HepG2 (cell line): Measurements from ENCODE around the gene C19orf73. TPM values are rescaled to one million over a fixed set of nuclear protein-coding genes. Genes with fewer than 3 reads are reported as not detected.

Experiments
- ATAC-seq: fragments of 200-7000 bp; cut with Tn5 transposase; 3 replicates; pipeline ENCODE4 v1.9.1; 2020; ENCODE audit warnings: mild to moderate bottlenecking, moderate library complexity
- BruUV-seq: library from RNA; stranded (reverse); fragments of 400-500 nt; replicated peaks from 2 replicates; lab custom pipeline; 2021; lab: Mats Ljungman, UMichigan
- CTCF ChIA-PET: fragments of 300-600 bp; formaldehyde crosslinking; extraction: SDS; loops from one replicate; lab custom pipeline; 2021; ENCODE audit warnings: low total read pairs, inconsistent platforms, low intra/inter-chr PET ratio; lab: Yijun Ruan, JAX
- POLR2A ChIA-PET: fragments of 350-600 bp; sonication (Branson Sonifier 250); formaldehyde crosslinking; loops from one replicate; lab custom pipeline; 2020; ENCODE audit warnings: antibody characterized with exemption, inconsistent platforms; lab: Yijun Ruan, JAX
- DNase-seq: peaks from one replicate; pipeline ENCODE4 v3.0.0-alpha.2; 2015; ENCODE audit warnings: low spot score
- FAIRE-seq: peaks from 3 replicates; lab custom pipeline; 2011; peaks lifted over from hg19 to GRCh38; lab: Jason Lieb, UNC
- H2AFZ ChIP-seq: one replicate; pipeline ENCODE4 v1.6.1; 2011; ENCODE audit warnings: low read length, inconsistent platforms
- H3K27ac ChIP-seq: fragments of 300-600 bp; 3 replicates; pipeline ENCODE4 v1.8.0; 2011; ENCODE audit warnings: mixed run types, mild to moderate bottlenecking, mixed read lengths, low read length, inconsistent platforms; ENCODE audit not compliant: insufficient read depth; ENCODE audit errors: extremely low read length
- H3K27me3 ChIP-seq, 2 experiments: fragments of 200-600 bp in 1 of 2; 2 replicates in 1 of 2; 3 replicates in 1 of 2; pipeline versions ENCODE4 v1.6.0 to v1.8.0; 2011; ENCODE audit warnings: low read length in 2 of 2, mild to moderate bottlenecking in 2 of 2, moderate library complexity in 2 of 2, inconsistent platforms in 1 of 2; ENCODE audit not compliant: insufficient read depth in 2 of 2, control insufficient read depth in 1 of 2
- H3K36me3 ChIP-seq, 2 experiments: fragments of 200-600 bp in 1 of 2; replicated peaks in 1 of 2; 2 replicates in 1 of 2; 3 replicates in 1 of 2; pipeline versions ENCODE4 v1.5.1 to v1.8.0; 2011; ENCODE audit warnings: low read length in 2 of 2, inconsistent platforms in 1 of 2; ENCODE audit not compliant: insufficient read depth in 2 of 2, control insufficient read depth in 1 of 2
- H3K4me1 ChIP-seq: 2 replicates; pipeline ENCODE4 v1.5.1; 2012; ENCODE audit warnings: low read length, inconsistent platforms; ENCODE audit not compliant: insufficient read depth
- H3K4me2 ChIP-seq: 2 replicates; pipeline ENCODE4 v1.6.0; 2011; ENCODE audit warnings: low read depth, low read length, inconsistent platforms
- H3K4me3 ChIP-seq, 3 experiments: fragments of 200-600 bp in 1 of 3; sonication (generic), shearing (Covaris generic) in 1 of 3; replicated peaks in 1 of 3; 2 replicates each; pipeline ENCODE4 v1.5.1; 2011 to 2016; ENCODE audit warnings: low read length in 3 of 3, inconsistent platforms in 2 of 3, low read depth in 2 of 3, mild to moderate bottlenecking in 2 of 3, control low read depth in 1 of 3, mixed read lengths in 1 of 3; ENCODE audit not compliant: insufficient read depth in 1 of 3
- H3K79me2 ChIP-seq: one replicate; pipeline ENCODE4 v1.6.1; 2011; ENCODE audit warnings: low read length, inconsistent platforms; ENCODE audit not compliant: insufficient read depth
- H3K9ac ChIP-seq: 2 replicates; pipeline ENCODE4 v1.6.0; 2011; ENCODE audit warnings: mild to moderate bottlenecking, low read depth, low read length, inconsistent platforms; ENCODE audit not compliant: insufficient read depth
- H3K9me3 ChIP-seq: 2 replicates; pipeline ENCODE4 v1.5.1; 2012; ENCODE audit warnings: mild to moderate bottlenecking, low read length
- H4K20me1 ChIP-seq: 2 replicates; pipeline ENCODE4 v1.6.0; 2011; ENCODE audit warnings: inconsistent platforms, mild to moderate bottlenecking, low read length, moderate library complexity; ENCODE audit not compliant: insufficient read depth
- CBX1 ChIP-seq: IDR thresholded peaks from one replicate; pipeline ENCODE4 v1.6.1; 2016; ENCODE audit warnings: antibody characterized with exemption, low read depth
- CCAR2 ChIP-seq: fragments of 200-400 bp; formaldehyde crosslinking; optimal IDR thresholded peaks from 2 replicates; pipeline ENCODE3; 2018; ENCODE audit warnings: low read depth, mild to moderate bottlenecking, low read length, moderate library complexity
- CEBPZ ChIP-seq: IDR thresholded peaks from 2 replicates; pipeline ENCODE4 v1.6.1; 2012; ENCODE audit warnings: low read length, improper control_type of control experiment
- CREM ChIP-seq, 2 experiments: sonication (generic) in 1 of 2; formaldehyde crosslinking in 1 of 2; IDR thresholded peaks; 2 replicates each; pipeline versions ENCODE4 v1.4.0 to v1.6.1; 2016 to 2020; ENCODE audit warnings: antibody characterized with exemption in 1 of 2, mild to moderate bottlenecking in 1 of 2, missing genetic modification reagents in 1 of 2
- EHMT2 ChIP-seq: fragments of 200-600 bp; sonication (generic); IDR thresholded peaks from 2 replicates; pipeline ENCODE4 v1.7.0; 2017; ENCODE audit warnings: antibody characterized with exemption, low read depth, low read length, borderline replicate concordance
- JARID2 ChIP-seq: sonication (generic); formaldehyde crosslinking; IDR thresholded peaks from 2 replicates; pipeline ENCODE4 v1.8.1; 2023; ENCODE audit warnings: missing genetic modification reagents, inconsistent platforms; ENCODE audit not compliant: insufficient replicate concordance
- KLF12 ChIP-seq: sonication (generic); formaldehyde crosslinking; IDR thresholded peaks from 2 replicates; pipeline ENCODE4 v1.4.0; 2020; ENCODE audit warnings: missing genetic modification reagents, borderline replicate concordance
- MAFK ChIP-seq, 2 experiments: IDR thresholded peaks in 1 of 2; conservative IDR thresholded peaks in 1 of 2; 2 replicates each; pipeline ENCODE4 v1.6.1; 2011; ENCODE audit warnings: improper control_type of control experiment in 2 of 2, low read length in 2 of 2
- NFRKB ChIP-seq: fragments of 450-650 bp; IDR thresholded peaks from 2 replicates; pipeline ENCODE4 v1.6.1; 2017
- NR2F1 ChIP-seq, 2 experiments: fragments of 450-650 bp in 1 of 2; formaldehyde crosslinking in 1 of 2; IDR thresholded peaks; 2 replicates each; pipeline versions ENCODE4 v1.5.0 to v1.6.1; 2016 to 2020; ENCODE audit warnings: mild to moderate bottlenecking in 1 of 2, missing compliant biosample characterization in 1 of 2, missing genetic modification reagents in 1 of 2, moderate library complexity in 1 of 2
- TEAD3 ChIP-seq: optimal IDR thresholded peaks from 2 replicates; pipeline ENCODE3; 2016; ENCODE audit warnings: borderline replicate concordance
- ZBTB3 ChIP-seq: sonication (generic); formaldehyde crosslinking; IDR thresholded peaks from 2 replicates; pipeline ENCODE4 v1.4.0; 2020; ENCODE audit warnings: low read depth, mild to moderate bottlenecking, moderate library complexity, missing genetic modification reagents, borderline replicate concordance
- ZBTB42 ChIP-seq: sonication (generic); formaldehyde crosslinking; IDR thresholded peaks from 2 replicates; pipeline ENCODE4 v1.5.0; 2020; ENCODE audit warnings: mild to moderate bottlenecking, missing genetic modification reagents
- ZC3H13 ChIP-seq: sonication (generic); formaldehyde crosslinking; IDR thresholded peaks from 2 replicates; pipeline ENCODE4 v1.8.1; 2023; ENCODE audit warnings: mild to moderate bottlenecking, missing genetic modification reagents, moderate library complexity
- ZNF136 ChIP-seq: sonication (generic); formaldehyde crosslinking; IDR thresholded peaks from 2 replicates; pipeline ENCODE4 v1.8.1; 2022; ENCODE audit warnings: low read depth, mild to moderate bottlenecking, moderate library complexity, missing genetic modification reagents
- ZNF260 ChIP-seq: sonication (generic); formaldehyde crosslinking; IDR thresholded peaks from 2 replicates; pipeline ENCODE4 v1.4.0; 2020; ENCODE audit warnings: missing genetic modification reagents, low read depth, mild to moderate bottlenecking, borderline replicate concordance
- ZNF263 ChIP-seq: sonication (generic); formaldehyde crosslinking; IDR thresholded peaks from 2 replicates; pipeline ENCODE4 v1.4.0; 2020; ENCODE audit warnings: missing genetic modification reagents
- WGBS: methylation state at CpG from one replicate; pipeline ENCODE4 v1.1.6; 2017; ENCODE audit warnings: low lambda C conversion rate; 5-methylcytosine and 5-hydroxymethylcytosine counted together
- in situ Hi-C: cut with HindIII; loops from 2 replicates; pipeline ENCODE4 v1.10.0; 2017; ENCODE audit warnings: low pct_unique_long_range_greater_than_20kb; ENCODE audit not compliant: extremely low pct_ligation_motif_present
- intact Hi-C: fragments of 100-400 bp; cut with micrococcal nuclease; formaldehyde crosslinking; loops from one replicate; pipeline ENCODE4 v1.10.0; 2022; ENCODE audit not compliant: unreplicated experiment
- polyA plus RNA-seq, 8 experiments: library from polyadenylated mRNA; depleted of rRNA in 3 of 8; stranded (reverse) in 7 of 8; unstranded in 1 of 8; fragments of >200 nt; fragmentation: Illumina TruSeq in 4 of 8; extraction: Trizol in 4 of 8; gene quantifications; 2 replicates each; pipeline versions ENCODE4 v1.2.1 to v1.2.3, GENCODE V29; 2011 to 2016; ENCODE audit warnings: low read depth in 4 of 8, missing spikeins in 1 of 8, mixed read lengths in 1 of 8; ENCODE audit not compliant: insufficient read depth in 1 of 8
- total RNA-seq, 5 experiments: library from RNA; depleted of rRNA; stranded (reverse); fragments of >200 nt; fragmentation: Illumina TruSeq; extraction: Trizol; gene quantifications; 2 replicates each; pipeline ENCODE4 v1.2.3, GENCODE V29; 2016; ENCODE audit warnings: low read depth in 1 of 5

Gene C19orf73
- total and polyA plus RNA-seq, 2 of the 13 experiments (the other 11 are each of a cell fraction or from before 2014, with no cell fraction given), result 1.4 to 1.5 TPM

DNA sequence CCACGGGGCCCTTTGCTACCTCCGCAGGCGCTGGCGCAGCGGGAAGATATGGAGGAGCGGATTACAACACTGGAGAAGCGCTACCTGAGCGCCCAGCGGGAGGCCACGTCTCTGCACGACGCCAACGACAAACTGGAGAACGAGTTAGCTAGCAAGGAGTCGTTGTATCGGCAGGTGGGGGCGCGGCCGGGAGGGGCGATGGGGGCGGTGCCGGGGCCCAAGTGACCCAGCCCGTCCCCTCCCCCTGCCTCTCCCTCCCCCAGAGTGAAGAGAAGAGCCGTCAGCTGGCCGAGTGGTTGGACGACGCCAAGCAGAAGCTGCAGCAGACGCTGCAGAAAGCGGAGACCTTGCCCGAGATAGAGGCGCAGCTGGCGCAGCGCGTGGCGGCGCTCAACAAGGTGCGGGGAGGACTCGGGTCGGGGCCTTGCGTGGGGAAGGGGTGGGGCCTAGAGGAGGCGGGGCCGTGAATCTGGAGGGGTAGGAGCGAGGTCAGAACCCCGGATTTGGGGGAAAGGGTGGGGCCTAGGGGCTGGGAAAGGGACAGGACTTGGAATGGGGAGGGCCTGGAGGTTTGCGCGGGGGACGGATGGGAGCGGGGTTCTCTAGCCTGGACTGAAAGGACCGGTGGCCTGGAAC is 14.1 kb upstream of the C19orf73 start:
- BruUV-seq, result no TSS peak
- no peaks in the 10 kb centered on the region for H3K27me3 ChIP-seq
- H3K9ac ChIP-seq, result no peak overlapping the region
- peaks cover 13% of the 10 kb centered on the region for H3K4me1 ChIP-seq
- CTCF ChIA-PET, result no interaction called here
- H3K4me2 ChIP-seq, result no peak overlapping the region
- FAIRE-seq, result no peak
- POLR2A ChIA-PET, result no interaction called here
- H3K4me3 ChIP-seq, result no peak overlapping the region
- intact Hi-C loops, result no loop called here
- no peaks in the 10 kb centered on the region for H4K20me1 ChIP-seq
- in situ Hi-C loops, result no loop called here
- ATAC-seq, result no peak
- TF ChIP-seq EHMT2, result no peak
- no peak for TF ChIP-seq ZC3H13 (CRISPR knock-in tag)
- no peak for TF ChIP-seq JARID2 (CRISPR knock-in tag)
- no peak for TF ChIP-seq ZBTB3 (CRISPR knock-in tag)
- TF ChIP-seq NR2F1 (CRISPR knock-in tag; IDR thresholded peaks at IDR 0.05), result no peak
- no peak for TF ChIP-seq ZNF260 (CRISPR knock-in tag)
- no peak for TF ChIP-seq TEAD3 (CRISPR knock-in tag)
- TF ChIP-seq ZNF136, result no peak
- TF ChIP-seq CCAR2, result no peak
- no peak for TF ChIP-seq CEBPZ
- TF ChIP-seq KLF12 (CRISPR knock-in tag), result no peak
- no peak for TF ChIP-seq CBX1
- no peak for TF ChIP-seq MAFK (conservative IDR thresholded peaks at IDR 0.05 in 1 of 2, IDR thresholded peaks at IDR 0.05 in 1 of 2; ENCODE audit: low read length in 2 of 2)
- no peak for TF ChIP-seq ZNF263
- no peak for TF ChIP-seq NFRKB
- TF ChIP-seq ZBTB42 (CRISPR knock-in tag), result no peak
- TF ChIP-seq CREM (IDR thresholded peaks at IDR 0.05), result no peak
- no peak for TF ChIP-seq CREM (CRISPR knock-in tag; IDR thresholded peaks at IDR 0.05)
- no peak overlapping the region for H3K27ac ChIP-seq
- H3K79me2 ChIP-seq, result no peaks in the 10 kb centered on the region
- WGBS, result 95% methylated on average over 49 of the region's 49 CpGs
- no peak overlapping the region for H2AFZ ChIP-seq
- DNase-seq, result no peak
- peaks cover 3 to 5% of the 10 kb centered on the region in 2 experiments; a peak in 3 of 5 replicates for H3K36me3 ChIP-seq
- H3K9me3 ChIP-seq, result no peaks in the 10 kb centered on the region
